IMR-90 (cell line): ENCODE measurements around the gene FOXN4. TPM values are rescaled to one million over a fixed set of nuclear protein-coding genes. Genes with fewer than 3 reads are reported as not detected.

ENCODE experiments used
- ATAC-seq: fragments of 200-7000 bp; cut with Tn5 transposase; 2 replicates; pipeline ENCODE4 v1.9.1; 2020; ENCODE audit warnings: low read depth, mild to moderate bottlenecking, moderate library complexity
- BruUV-seq: library from RNA; stranded (reverse); fragments of 400-500 nt; replicated peaks from 2 replicates; lab custom pipeline; 2021; lab: Mats Ljungman, UMichigan
- CTCF ChIA-PET: fragments of 300-600 bp; formaldehyde crosslinking; extraction: SDS; loops from one replicate; lab custom pipeline; 2021; ENCODE audit warnings: antibody characterized with exemption; lab: Yijun Ruan, JAX
- POLR2A ChIA-PET: fragments of 300-600 bp; sonication (Branson Sonifier 250); formaldehyde crosslinking; loops from one replicate; lab custom pipeline; 2022; ENCODE audit warnings: antibody characterized with exemption; ENCODE audit not compliant: unreplicated experiment; lab: Charles Lee
- DNase-seq: peaks from one replicate; pipeline ENCODE4 v3.0.0; 2013
- H2AFZ ChIP-seq: replicated peaks from 2 replicates; pipeline ENCODE3; 2013; ENCODE audit warnings: low read length, mild to moderate bottlenecking; ENCODE audit not compliant: poor library complexity
- H2AK5ac ChIP-seq: 2 replicates; pipeline ENCODE4 v1.6.1; 2013; ENCODE audit warnings: low read depth, low read length, inconsistent platforms
- H2AK9ac ChIP-seq: replicated peaks from 2 replicates; pipeline ENCODE3; 2013; ENCODE audit warnings: mild to moderate bottlenecking, low read depth, low read length, moderate library complexity; ENCODE audit not compliant: poor library complexity
- H2BK120ac ChIP-seq: 2 replicates; pipeline ENCODE4 v1.6.1; 2013; ENCODE audit warnings: low read depth, low read length, inconsistent platforms
- H2BK15ac ChIP-seq: 3 replicates; pipeline ENCODE4 v1.6.1; 2013; ENCODE audit warnings: low read depth, low read length, inconsistent platforms
- H2BK20ac ChIP-seq: 2 replicates; pipeline ENCODE4 v1.6.1; 2013; ENCODE audit warnings: low read depth, mild to moderate bottlenecking, inconsistent platforms, low read length, moderate library complexity
- H2BK5ac ChIP-seq: 2 replicates; pipeline ENCODE4 v1.6.1; 2013; ENCODE audit warnings: mild to moderate bottlenecking, low read depth, low read length, inconsistent platforms; ENCODE audit not compliant: poor library complexity, severe bottlenecking
- H3K14ac ChIP-seq: replicated peaks from 2 replicates; pipeline ENCODE4 v1.6.1; 2013; ENCODE audit warnings: low read depth, low read length, inconsistent platforms
- H3K18ac ChIP-seq: 2 replicates; pipeline ENCODE4 v1.6.1; 2013; ENCODE audit warnings: low read depth, low read length, control low read depth
- H3K23ac ChIP-seq: 2 replicates; pipeline ENCODE4 v1.6.1; 2013; ENCODE audit warnings: low read depth, low read length, inconsistent platforms
- H3K27ac ChIP-seq: 2 replicates; pipeline ENCODE4 v1.5.1; 2013; ENCODE audit warnings: mild to moderate bottlenecking, control low read depth, low read length; ENCODE audit not compliant: insufficient read depth
- H3K27me3 ChIP-seq: 2 replicates; pipeline ENCODE4 v1.6.1; 2013; ENCODE audit warnings: low read length; ENCODE audit not compliant: control insufficient read depth, insufficient read depth
- H3K36me3 ChIP-seq: 2 replicates; pipeline ENCODE4 v1.6.1; 2013; ENCODE audit warnings: low read length, mixed read lengths; ENCODE audit not compliant: control insufficient read depth, insufficient read depth
- H3K4ac ChIP-seq: 2 replicates; pipeline ENCODE4 v1.6.1; 2013; ENCODE audit warnings: low read depth, low read length, inconsistent platforms
- H3K4me1 ChIP-seq: 2 replicates; pipeline ENCODE4 v1.6.1; 2013; ENCODE audit warnings: low read length, mixed read lengths; ENCODE audit not compliant: control insufficient read depth, insufficient read depth
- H3K4me2 ChIP-seq: 2 replicates; pipeline ENCODE4 v1.6.1; 2013; ENCODE audit warnings: low read depth, mild to moderate bottlenecking, control low read depth, low read length, moderate library complexity
- H3K4me3 ChIP-seq: 2 replicates; pipeline ENCODE4 v1.5.1; 2013; ENCODE audit warnings: low read depth, mild to moderate bottlenecking, control low read depth, low read length, moderate library complexity; ENCODE audit not compliant: insufficient read depth
- H3K56ac ChIP-seq: 2 replicates; pipeline ENCODE4 v1.6.1; 2013; ENCODE audit warnings: low read length, inconsistent platforms; ENCODE audit not compliant: insufficient read depth; ENCODE audit errors: extremely low read depth
- H3K79me1 ChIP-seq, 2 experiments: 2 replicates each; pipeline ENCODE4 v1.6.1; 2013; ENCODE audit warnings: low read length in 2 of 2, inconsistent platforms in 1 of 2, low read depth in 1 of 2
- H3K9ac ChIP-seq: 2 replicates; pipeline ENCODE4 v1.6.1; 2013; ENCODE audit warnings: low read depth, low read length, control low read depth
- H3K9me1 ChIP-seq: 2 replicates; pipeline ENCODE4 v1.6.1; 2013; ENCODE audit warnings: low read length, inconsistent platforms; ENCODE audit not compliant: insufficient read depth
- H3K9me3 ChIP-seq: 2 replicates; pipeline ENCODE4 v1.6.1; 2013; ENCODE audit warnings: low read length; ENCODE audit not compliant: control insufficient read depth, insufficient read depth
- H4K20me1 ChIP-seq: 2 replicates; pipeline ENCODE4 v1.6.1; 2013; ENCODE audit warnings: low read length, inconsistent platforms; ENCODE audit not compliant: insufficient read depth
- H4K5ac ChIP-seq: 2 replicates; pipeline ENCODE4 v1.6.1; 2013; ENCODE audit warnings: mild to moderate bottlenecking, low read depth, low read length, control low read depth
- H4K8ac ChIP-seq, 2 experiments: 2 replicates each; pipeline ENCODE4 v1.6.1; 2013; ENCODE audit warnings: low read depth in 2 of 2, low read length in 2 of 2, control low read depth in 1 of 2, inconsistent platforms in 1 of 2
- H4K91ac ChIP-seq: 2 replicates; pipeline ENCODE4 v1.6.1; 2013; ENCODE audit warnings: low read depth, low read length, inconsistent platforms; ENCODE audit not compliant: insufficient read depth
- BHLHE40 ChIP-seq: fragments of 150-350 bp; IDR thresholded peaks from 2 replicates; pipeline ENCODE4 v1.6.1; 2016; ENCODE audit warnings: mild to moderate bottlenecking, low read depth, low read length
- CEBPB ChIP-seq: IDR thresholded peaks from 2 replicates; pipeline ENCODE4 v1.6.1; 2012; ENCODE audit warnings: low read depth, low read length, improper control_type of control experiment
- CHD1 ChIP-seq: IDR thresholded peaks from 2 replicates; pipeline ENCODE4 v1.6.1; 2012; ENCODE audit warnings: low read depth, low read length, improper control_type of control experiment
- CTCF ChIP-seq: conservative IDR thresholded peaks from 2 replicates; pipeline ENCODE4 v1.5.1; 2012; ENCODE audit warnings: mild to moderate bottlenecking, low read depth, low read length, improper control_type of control experiment
- FOS ChIP-seq: fragments of 150-350 bp; IDR thresholded peaks from 2 replicates; pipeline ENCODE4 v1.6.1; 2016; ENCODE audit warnings: low read depth, low read length
- MAFK ChIP-seq: IDR thresholded peaks from 2 replicates; pipeline ENCODE4 v1.6.1; 2012; ENCODE audit warnings: low read depth, low read length, improper control_type of control experiment
- MAZ ChIP-seq: IDR thresholded peaks from 2 replicates; pipeline ENCODE4 v1.6.1; 2012; ENCODE audit warnings: low read depth, mild to moderate bottlenecking, low read length, improper control_type of control experiment, moderate library complexity, borderline replicate concordance
- MXI1 ChIP-seq: IDR thresholded peaks from 2 replicates; pipeline ENCODE4 v1.6.1; 2012; ENCODE audit warnings: low read depth, mild to moderate bottlenecking, low read length, moderate library complexity, borderline replicate concordance
- NFE2L2 ChIP-seq: fragments of 150-350 bp; IDR thresholded peaks from 2 replicates; pipeline ENCODE4 v1.6.1; 2016; ENCODE audit warnings: low read depth, mild to moderate bottlenecking, low read length
- POLR2A ChIP-seq: IDR thresholded peaks from 2 replicates; pipeline ENCODE4 v1.6.1; 2012; ENCODE audit warnings: mild to moderate bottlenecking, low read depth, low read length
- RAD21 ChIP-seq: IDR thresholded peaks from 2 replicates; pipeline ENCODE4 v1.6.1; 2012; ENCODE audit warnings: low read length, improper control_type of control experiment
- RCOR1 ChIP-seq: IDR thresholded peaks from 2 replicates; pipeline ENCODE4 v1.6.1; 2012; ENCODE audit warnings: mild to moderate bottlenecking, low read length, improper control_type of control experiment; ENCODE audit not compliant: insufficient replicate concordance
- RFX5 ChIP-seq: IDR thresholded peaks from 2 replicates; pipeline ENCODE4 v1.8.0; 2012; ENCODE audit warnings: low read depth, mild to moderate bottlenecking, low read length, moderate library complexity
- SMC3 ChIP-seq: fragments of 150-350 bp; IDR thresholded peaks from 2 replicates; pipeline ENCODE4 v1.6.1; 2016; ENCODE audit warnings: low read depth, mild to moderate bottlenecking, antibody characterized with exemption, low read length, moderate library complexity
- WGBS, 2 experiments: methylation state at CpG; one replicate each; pipeline versions ENCODE4 v1.1.5 to v1.1.7; 2013; ENCODE audit warnings: missing lambda C conversion rate in 2 of 2; ENCODE audit not compliant: insufficient read length in 1 of 2; ENCODE audit errors: extremely low coverage in 2 of 2; 5-methylcytosine and 5-hydroxymethylcytosine counted together
- dilution Hi-C: fragments of 300-500 bp; cut with HindIII; formaldehyde crosslinking; loops from one replicate; pipeline ENCODE4 v1.14.3; 2018; ENCODE audit warnings: low sequenced_read_pairs; ENCODE audit not compliant: unreplicated experiment
- in situ Hi-C: fragments of 300-500 bp; cut with MboI; formaldehyde crosslinking; loops from 3 replicates; pipeline ENCODE4 v1.14.3; 2019; ENCODE audit warnings: low sequenced_read_pairs, inconsistent platforms, mixed read lengths
- intact Hi-C: fragments of 100-400 bp; cut with micrococcal nuclease; formaldehyde crosslinking; loops from 2 replicates; pipeline ENCODE4 v1.10.0; 2022
- polyA plus RNA-seq, 3 experiments: library from polyadenylated mRNA; depleted of rRNA; stranded (reverse); fragments of >200 nt; gene quantifications; 2 replicates each; pipeline ENCODE4 v1.2.3, GENCODE V29; 2012; ENCODE audit warnings: low replicate concordance in 1 of 3
- total RNA-seq: library from RNA; depleted of rRNA; stranded (reverse); fragments of >200 nt; gene quantifications from 2 replicates; pipeline ENCODE4 v1.2.3, GENCODE V29; 2012
- TF ChIP-seq, protein P1 (sequence below): fragments of 150-350 bp; IDR thresholded peaks from 2 replicates; pipeline ENCODE4 v1.6.1; 2017; ENCODE audit warnings: mild to moderate bottlenecking, antibody characterized with exemption, low read length, low read depth
- TF ChIP-seq, protein P2 (sequence below): fragments of 150-350 bp; IDR thresholded peaks from 2 replicates; pipeline ENCODE4 v1.6.1; 2016; ENCODE audit warnings: low read depth, mild to moderate bottlenecking, low read length, moderate library complexity, borderline replicate concordance

Gene FOXN4
- total and polyA plus RNA-seq, 2 of the 4 experiments (the other 2 are of a cell fraction), result not detected

- Histone ChIP-seq H3K27ac (no peak overlapping the region), H2BK20ac (no peak overlapping the region), H3K4ac (no peak overlapping the region), H2AK9ac (no peak overlapping the region), H3K9me3 (no peaks in the 10 kb centered on the region), H3K79me1 (no peaks in the 10 kb centered on the region), H2AK5ac (no peak overlapping the region), H2BK15ac (no peak overlapping the region), H3K18ac (no peak overlapping the region), H3K9me1 (no peaks in the 10 kb centered on the region), H3K9ac (no peak overlapping the region), H2AFZ (no peak overlapping the region), H4K91ac (no peak overlapping the region), H2BK120ac (no peak overlapping the region), H3K36me3 (no peaks in the 10 kb centered on the region), H3K27me3 (peaks cover 33% of the 10 kb centered on the region), H4K20me1 (no peaks in the 10 kb centered on the region), H3K4me2 (no peak overlapping the region), H3K56ac (no peak overlapping the region), H3K14ac (no peak overlapping the region), H4K8ac (no peak overlapping the region), H3K4me3 (no peak overlapping the region), H3K4me1 (no peaks in the 10 kb centered on the region), H2BK5ac (no peak overlapping the region), H4K5ac (no peak overlapping the region), H3K23ac (no peak overlapping the region)
- in situ Hi-C loops (no loop called here), intact Hi-C loops (no loop called here), dilution Hi-C loops (no loop called here)
- ATAC-seq (no peak), DNase-seq (no peak)
- CTCF ChIA-PET, result no interaction called here
- BruUV-seq, result no TSS peak
- WGBS, 2 experiments, result no CpG with 5 or more reads among the region's 2 CpGs
- TF ChIP-seq NFE2L2, result no peak
- TF ChIP-seq CTCF, result no peak; the same call in 1 of the 2 replicates
- no peak for TF ChIP-seq BHLHE40
- TF ChIP-seq, protein P1, sequence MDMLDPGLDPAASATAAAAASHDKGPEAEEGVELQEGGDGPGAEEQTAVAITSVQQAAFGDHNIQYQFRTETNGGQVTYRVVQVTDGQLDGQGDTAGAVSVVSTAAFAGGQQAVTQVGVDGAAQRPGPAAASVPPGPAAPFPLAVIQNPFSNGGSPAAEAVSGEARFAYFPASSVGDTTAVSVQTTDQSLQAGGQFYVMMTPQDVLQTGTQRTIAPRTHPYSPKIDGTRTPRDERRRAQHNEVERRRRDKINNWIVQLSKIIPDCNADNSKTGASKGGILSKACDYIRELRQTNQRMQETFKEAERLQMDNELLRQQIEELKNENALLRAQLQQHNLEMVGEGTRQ, result no peak
- no peak for TF ChIP-seq RFX5
- no peak for TF ChIP-seq FOS
- TF ChIP-seq SMC3, result no peak
- TF ChIP-seq RAD21, result no peak
- TF ChIP-seq, protein P2, sequence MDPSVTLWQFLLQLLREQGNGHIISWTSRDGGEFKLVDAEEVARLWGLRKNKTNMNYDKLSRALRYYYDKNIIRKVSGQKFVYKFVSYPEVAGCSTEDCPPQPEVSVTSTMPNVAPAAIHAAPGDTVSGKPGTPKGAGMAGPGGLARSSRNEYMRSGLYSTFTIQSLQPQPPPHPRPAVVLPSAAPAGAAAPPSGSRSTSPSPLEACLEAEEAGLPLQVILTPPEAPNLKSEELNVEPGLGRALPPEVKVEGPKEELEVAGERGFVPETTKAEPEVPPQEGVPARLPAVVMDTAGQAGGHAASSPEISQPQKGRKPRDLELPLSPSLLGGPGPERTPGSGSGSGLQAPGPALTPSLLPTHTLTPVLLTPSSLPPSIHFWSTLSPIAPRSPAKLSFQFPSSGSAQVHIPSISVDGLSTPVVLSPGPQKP, result no peak
- TF ChIP-seq MXI1, result no peak
- no peak for TF ChIP-seq RCOR1
- no peak for TF ChIP-seq CHD1
- TF ChIP-seq MAZ, result no peak
- TF ChIP-seq POLR2A, result no peak
- no peak for TF ChIP-seq MAFK
- TF ChIP-seq CEBPB, result no peak
- POLR2A ChIA-PET, result no interaction called here
These were observed 6.7 kb downstream of the FOXN4 start for GRCh38 chr12:109302358-109302757.
